K562 (cell line): ENCODE measurements around the gene SPAG16.

Experiments used
- ADNP ChIP-seq: fragments of 200-800 bp; sonication (Bioruptor generic); IDR thresholded peaks from 2 replicates; pipeline ENCODE4 v1.6.1; 2016; ENCODE audit warnings: missing genetic modification characterization, missing compliant biosample characterization
- CBFB ChIP-seq: sonication (generic); formaldehyde crosslinking; IDR thresholded peaks from 2 replicates; pipeline ENCODE4 v1.4.0; 2020; ENCODE audit warnings: mild to moderate bottlenecking, missing genetic modification reagents
- JUN ChIP-seq, 2 experiments: sonication (generic) in 1 of 2; formaldehyde crosslinking in 1 of 2; IDR thresholded peaks; 2 replicates each; pipeline versions ENCODE4 v1.6.1 to v1.8.0; 2012 to 2022; ENCODE audit warnings: borderline replicate concordance in 2 of 2, mild to moderate bottlenecking in 2 of 2, improper control_type of control experiment in 1 of 2, low read depth in 1 of 2, low read length in 1 of 2, missing genetic modification reagents in 1 of 2
- POLR2A ChIP-seq: fragments of 450-650 bp; conservative IDR thresholded peaks from 2 replicates; pipeline ENCODE4 v1.6.1; 2016
- TF ChIP-seq, protein P1 (sequence below): sonication (generic); formaldehyde crosslinking; IDR thresholded peaks from 2 replicates; pipeline ENCODE4 v1.5.0; 2020; ENCODE audit warnings: missing genetic modification reagents
- TF ChIP-seq, protein P2 (sequence below), 2 experiments: fragments of 450-650 bp; formaldehyde crosslinking in 1 of 2; IDR thresholded peaks; 2 replicates each; pipeline versions ENCODE4 v1.4.0 to v1.6.1; 2014 to 2020; ENCODE audit warnings: mild to moderate bottlenecking in 2 of 2, borderline replicate concordance in 1 of 2, low read depth in 1 of 2
- TF ChIP-seq, protein P3 (sequence below): fragments of 250-450 bp; sonication (Bioruptor Pico); IDR thresholded peaks from 2 replicates; pipeline ENCODE4 v1.4.0; 2020; ENCODE audit warnings: mild to moderate bottlenecking, moderate library complexity

DNA sequence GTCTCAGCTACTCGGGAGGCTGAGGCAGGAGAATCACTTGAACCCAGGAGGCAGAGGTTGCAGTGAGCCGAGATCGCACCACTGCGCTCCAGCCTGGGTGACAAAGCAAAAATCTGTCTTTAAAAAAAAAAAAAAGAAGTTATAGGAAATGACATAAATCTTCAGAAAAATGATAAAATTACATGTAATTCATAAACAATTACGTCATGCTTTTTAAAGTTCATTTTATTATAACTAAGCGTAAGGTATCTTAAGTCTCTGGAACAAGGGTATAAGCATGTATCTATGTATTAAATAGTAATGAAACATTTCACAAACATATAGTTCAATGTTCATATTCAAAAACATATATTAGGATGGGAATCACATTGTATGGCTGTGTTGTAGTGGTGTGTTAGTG lies 425.9 kb downstream of the SPAG16 start:
- TF ChIP-seq, protein P1, sequence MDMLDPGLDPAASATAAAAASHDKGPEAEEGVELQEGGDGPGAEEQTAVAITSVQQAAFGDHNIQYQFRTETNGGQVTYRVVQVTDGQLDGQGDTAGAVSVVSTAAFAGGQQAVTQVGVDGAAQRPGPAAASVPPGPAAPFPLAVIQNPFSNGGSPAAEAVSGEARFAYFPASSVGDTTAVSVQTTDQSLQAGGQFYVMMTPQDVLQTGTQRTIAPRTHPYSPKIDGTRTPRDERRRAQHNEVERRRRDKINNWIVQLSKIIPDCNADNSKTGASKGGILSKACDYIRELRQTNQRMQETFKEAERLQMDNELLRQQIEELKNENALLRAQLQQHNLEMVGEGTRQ (CRISPR knock-in tag) = no peak
- TF ChIP-seq, protein P2, sequence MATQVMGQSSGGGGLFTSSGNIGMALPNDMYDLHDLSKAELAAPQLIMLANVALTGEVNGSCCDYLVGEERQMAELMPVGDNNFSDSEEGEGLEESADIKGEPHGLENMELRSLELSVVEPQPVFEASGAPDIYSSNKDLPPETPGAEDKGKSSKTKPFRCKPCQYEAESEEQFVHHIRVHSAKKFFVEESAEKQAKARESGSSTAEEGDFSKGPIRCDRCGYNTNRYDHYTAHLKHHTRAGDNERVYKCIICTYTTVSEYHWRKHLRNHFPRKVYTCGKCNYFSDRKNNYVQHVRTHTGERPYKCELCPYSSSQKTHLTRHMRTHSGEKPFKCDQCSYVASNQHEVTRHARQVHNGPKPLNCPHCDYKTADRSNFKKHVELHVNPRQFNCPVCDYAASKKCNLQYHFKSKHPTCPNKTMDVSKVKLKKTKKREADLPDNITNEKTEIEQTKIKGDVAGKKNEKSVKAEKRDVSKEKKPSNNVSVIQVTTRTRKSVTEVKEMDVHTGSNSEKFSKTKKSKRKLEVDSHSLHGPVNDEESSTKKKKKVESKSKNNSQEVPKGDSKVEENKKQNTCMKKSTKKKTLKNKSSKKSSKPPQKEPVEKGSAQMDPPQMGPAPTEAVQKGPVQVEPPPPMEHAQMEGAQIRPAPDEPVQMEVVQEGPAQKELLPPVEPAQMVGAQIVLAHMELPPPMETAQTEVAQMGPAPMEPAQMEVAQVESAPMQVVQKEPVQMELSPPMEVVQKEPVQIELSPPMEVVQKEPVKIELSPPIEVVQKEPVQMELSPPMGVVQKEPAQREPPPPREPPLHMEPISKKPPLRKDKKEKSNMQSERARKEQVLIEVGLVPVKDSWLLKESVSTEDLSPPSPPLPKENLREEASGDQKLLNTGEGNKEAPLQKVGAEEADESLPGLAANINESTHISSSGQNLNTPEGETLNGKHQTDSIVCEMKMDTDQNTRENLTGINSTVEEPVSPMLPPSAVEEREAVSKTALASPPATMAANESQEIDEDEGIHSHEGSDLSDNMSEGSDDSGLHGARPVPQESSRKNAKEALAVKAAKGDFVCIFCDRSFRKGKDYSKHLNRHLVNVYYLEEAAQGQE (IDR thresholded peaks at IDR 0.05; ENCODE audit: borderline replicate concordance) = no peak
- TF ChIP-seq, protein P2 (CRISPR knock-in tag; IDR thresholded peaks at IDR 0.05; ENCODE audit: low read depth) = no peak
- no peak for TF ChIP-seq ADNP
- TF ChIP-seq, protein P3, sequence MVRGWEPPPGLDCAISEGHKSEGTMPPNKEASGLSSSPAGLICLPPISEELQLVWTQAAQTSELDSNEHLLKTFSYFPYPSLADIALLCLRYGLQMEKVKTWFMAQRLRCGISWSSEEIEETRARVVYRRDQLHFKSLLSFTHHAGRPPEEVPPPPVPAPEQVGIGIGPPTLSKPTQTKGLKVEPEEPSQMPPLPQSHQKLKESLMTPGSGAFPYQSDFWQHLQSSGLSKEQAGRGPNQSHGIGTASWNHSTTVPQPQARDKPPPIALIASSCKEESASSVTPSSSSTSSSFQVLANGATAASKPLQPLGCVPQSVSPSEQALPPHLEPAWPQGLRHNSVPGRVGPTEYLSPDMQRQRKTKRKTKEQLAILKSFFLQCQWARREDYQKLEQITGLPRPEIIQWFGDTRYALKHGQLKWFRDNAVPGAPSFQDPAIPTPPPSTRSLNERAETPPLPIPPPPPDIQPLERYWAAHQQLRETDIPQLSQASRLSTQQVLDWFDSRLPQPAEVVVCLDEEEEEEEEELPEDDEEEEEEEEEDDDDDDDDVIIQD (CRISPR knock-in tag) = no peak
- no peak for TF ChIP-seq POLR2A
- TF ChIP-seq CBFB (CRISPR knock-in tag) = no peak
- no peak for TF ChIP-seq JUN (IDR thresholded peaks at IDR 0.05; ENCODE audit: borderline replicate concordance, low read depth, low read length)
- TF ChIP-seq JUN (CRISPR knock-in tag; IDR thresholded peaks at IDR 0.05; ENCODE audit: borderline replicate concordance) = no peak
